NK-92 treated with Interleukin-12 subunit alpha and Interleukin-12 subunit beta, amount 100 ng/mL, for 24 hours (cell line): Measurements from ENCODE around the gene PKD1L1.
"Not testable (repeated sequence)": the region's sequence is repeated elsewhere in the genome, so short reads cannot be mapped to it uniquely, and the experiment has no call there.

Experiments used
- DNase-seq: peaks from one replicate; lab custom pipeline; 2025; lab: John Stamatoyannopoulos, UW

The PKD1L1 gene

GRCh38 chr7:47962262-47962661 is 14.0 kb upstream of the PKD1L1 start:
- DNase-seq = no peak

DNA sequence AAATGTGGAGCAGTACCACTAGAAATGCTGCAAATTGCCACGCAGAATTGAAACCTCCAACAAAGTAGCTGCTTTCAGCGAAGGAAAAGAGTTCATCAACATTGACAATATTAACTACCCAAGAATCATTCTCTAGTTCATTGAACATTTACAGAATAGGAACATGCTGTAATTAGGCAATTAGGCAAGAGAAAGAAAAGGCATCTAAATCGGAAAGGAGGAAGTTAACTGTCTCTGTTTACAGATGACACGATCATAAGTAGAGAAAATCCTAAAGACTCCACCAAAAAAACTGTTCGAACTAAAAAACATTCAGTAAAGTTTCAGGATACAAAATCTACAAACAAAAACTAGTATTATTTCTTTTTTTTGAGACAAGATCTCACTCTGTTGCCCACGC is 8.9 kb upstream of the PKD1L1 start:
- DNase-seq = no peak

GRCh38 chr7:47956220-47956619 is 8.0 kb upstream of the PKD1L1 start:
- DNase-seq = no peak

DNA sequence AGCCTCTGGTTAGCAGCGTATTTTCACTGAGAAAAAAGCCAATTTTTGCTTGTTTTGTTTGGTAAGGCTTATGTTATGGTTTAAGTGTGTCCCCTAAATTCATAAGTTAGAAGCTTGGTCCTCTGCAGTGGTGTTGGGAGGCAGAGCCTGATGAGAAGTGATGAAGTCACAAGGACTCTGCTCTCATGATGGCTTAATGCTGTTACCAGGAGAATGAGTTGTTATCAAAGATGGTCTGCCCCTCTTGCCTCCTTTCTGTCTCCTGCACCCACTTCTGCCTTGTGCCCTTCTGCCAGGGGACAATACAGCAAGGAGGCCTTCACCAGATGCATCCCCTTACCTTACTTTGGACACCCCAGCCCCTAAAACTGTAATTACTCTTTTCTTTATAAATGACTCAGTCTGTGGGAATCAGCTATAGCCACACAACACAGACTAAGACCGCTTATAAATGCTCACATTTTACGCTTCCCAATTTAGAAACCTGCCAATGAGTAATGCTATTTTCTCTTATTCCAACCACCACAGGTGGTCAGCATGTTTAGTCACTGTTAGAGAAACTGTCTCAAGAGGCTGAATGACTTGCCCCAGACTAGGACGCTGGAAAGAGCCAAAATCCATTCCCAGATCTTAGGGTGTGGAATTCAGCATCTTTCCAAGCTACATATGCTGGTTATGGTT is 6.1 kb upstream of the PKD1L1 start:
- no peak for DNase-seq

- no peak for DNase-seq
These were observed 5.6 kb upstream of the PKD1L1 start for GRCh38 chr7:47953822-47954221.

DNA sequence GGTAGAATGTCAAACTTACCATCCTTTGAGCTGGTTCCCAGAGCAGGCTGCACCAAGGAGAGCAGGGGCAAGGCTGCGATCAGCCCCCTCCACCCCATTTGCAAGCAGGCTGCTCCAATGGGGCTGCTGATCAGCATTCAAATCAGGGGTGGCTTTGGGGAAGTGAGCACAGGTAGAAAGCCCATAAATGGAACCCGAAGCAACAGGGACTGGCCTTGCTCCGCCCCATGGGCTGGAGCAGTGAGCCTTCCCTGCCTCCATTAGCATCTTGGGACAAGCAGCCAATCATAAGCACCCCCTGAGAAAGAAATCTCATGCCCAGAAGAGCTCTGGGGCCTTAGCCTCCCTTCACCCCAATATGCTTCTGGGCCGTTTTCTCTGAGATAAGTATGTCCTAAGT is 4.0 kb upstream of the PKD1L1 start:
- no peak for DNase-seq

GRCh38 chr7:47951374-47951773 is 3.1 kb upstream of the PKD1L1 start:
- DNase-seq = no peak

GRCh38 chr7:47950714-47951113 is 2.4 kb upstream of the PKD1L1 start:
- DNase-seq = no peak

DNA sequence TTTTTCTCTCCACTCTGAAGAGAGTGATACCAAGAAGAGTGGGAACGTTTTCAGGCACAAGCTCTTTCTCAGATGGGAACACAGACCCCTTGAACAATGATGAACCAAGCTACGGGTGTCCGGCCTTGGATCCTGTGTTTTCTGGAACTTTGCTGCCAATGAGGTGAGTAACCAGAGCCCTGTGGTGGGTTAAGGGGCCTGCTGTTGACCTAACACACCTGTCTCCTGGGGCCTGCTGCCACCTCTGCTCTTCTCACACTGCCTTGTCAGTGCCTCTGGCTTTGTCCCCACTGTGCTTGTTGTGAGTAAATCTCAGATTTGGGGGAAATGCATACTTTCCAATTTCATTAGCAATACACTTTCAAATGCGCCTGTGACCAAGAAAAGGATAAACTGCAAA is 1.4 kb upstream of the PKD1L1 start:
- DNase-seq = no peak

DNA sequence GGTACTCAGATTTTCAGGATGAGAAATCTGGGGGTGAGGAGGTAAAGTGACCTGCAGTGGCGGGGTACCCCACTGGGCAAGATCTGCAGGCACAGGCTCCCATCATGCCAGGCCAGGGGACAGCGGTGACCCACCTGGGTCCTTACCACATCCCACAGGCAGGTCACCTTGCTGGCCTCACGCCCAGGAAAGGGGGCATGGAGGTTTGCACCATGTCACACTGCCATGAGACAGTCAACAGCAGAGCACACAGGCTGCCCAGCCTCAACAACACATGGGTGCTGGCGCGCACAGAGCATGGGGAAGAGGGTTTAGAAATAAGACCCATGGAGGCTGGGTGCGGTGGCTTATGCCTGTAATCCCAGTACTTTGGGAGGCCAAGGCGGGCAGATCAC is 914 bp downstream of the PKD1L1 start:
- DNase-seq = no peak

DNA sequence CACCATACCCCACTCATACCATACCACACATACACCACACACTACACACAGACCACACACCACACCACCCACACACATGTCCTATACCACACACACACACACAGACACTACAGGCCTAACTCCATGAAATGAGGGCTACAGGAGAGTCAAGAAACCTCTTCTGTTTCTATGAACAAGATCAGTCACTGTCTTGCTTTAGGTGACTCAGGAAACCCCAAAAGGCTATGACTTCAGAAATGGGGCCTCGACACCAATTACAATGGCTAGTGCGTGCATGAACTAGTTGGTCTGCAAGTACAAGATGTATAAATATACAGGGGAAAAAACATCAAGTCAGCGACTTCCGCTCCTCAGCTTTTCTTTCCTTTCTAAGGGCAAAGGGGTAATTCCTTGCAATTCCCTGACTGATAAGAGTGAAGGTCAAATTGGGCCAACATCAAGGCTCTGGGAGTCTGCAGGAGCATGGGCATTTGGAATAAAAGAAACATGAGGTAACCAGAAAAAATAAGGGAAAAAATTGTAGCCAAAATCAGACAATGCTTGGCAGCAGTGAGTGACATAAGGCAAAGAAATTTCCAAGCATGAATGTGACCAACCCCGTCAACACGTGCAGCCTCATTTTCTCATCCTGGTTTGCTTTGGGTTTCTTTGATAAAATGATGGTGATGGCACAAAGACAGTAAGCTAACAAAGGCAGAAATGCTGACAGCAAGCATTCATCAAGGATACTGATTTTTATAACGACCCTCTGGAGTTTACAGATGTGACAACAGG is 1.5 kb downstream of the PKD1L1 start:
- no peak for DNase-seq

DNA sequence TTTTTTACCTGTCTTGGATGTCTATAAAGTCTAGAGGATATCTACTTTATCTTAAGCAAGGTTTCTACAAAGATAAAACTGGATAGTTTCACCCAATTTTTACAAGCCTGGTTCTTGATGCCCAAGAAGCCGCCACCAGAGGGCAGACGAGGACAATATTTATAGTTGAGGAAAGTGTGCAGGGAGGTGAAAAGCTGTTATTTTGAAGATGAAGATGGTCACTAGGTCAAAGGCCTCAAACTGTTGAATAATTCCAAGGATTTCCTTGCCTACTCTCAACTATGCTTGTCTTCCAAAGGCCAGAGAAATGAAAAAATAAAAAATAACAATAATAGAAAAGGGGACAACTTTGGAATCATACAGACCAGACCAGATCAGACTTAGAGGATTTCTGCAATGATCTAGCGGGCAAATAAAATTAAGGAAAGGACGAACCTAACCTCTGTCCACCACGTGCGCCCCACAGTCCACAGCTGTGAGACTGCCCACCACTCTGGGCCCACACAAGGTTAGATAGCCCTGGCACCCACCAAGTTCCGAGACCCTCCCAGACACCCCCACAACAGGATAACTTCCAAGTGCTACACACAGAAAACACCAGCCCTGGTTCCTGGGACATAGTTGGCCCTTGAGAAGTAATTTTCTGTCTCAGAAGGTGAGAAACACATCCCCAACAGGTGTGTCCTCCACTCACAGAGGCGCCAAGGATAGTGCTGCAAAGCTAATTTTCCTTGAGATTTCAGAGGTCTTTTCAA is 2.8 kb downstream of the PKD1L1 start:
- peak; percentile 13 for DNase-seq

GRCh38 chr7:47944536-47945260 is 3.6 kb downstream of the PKD1L1 start:
- no peak for DNase-seq

GRCh38 chr7:47943676-47944474 is 4.4 kb downstream of the PKD1L1 start:
- DNase-seq = no peak

DNA sequence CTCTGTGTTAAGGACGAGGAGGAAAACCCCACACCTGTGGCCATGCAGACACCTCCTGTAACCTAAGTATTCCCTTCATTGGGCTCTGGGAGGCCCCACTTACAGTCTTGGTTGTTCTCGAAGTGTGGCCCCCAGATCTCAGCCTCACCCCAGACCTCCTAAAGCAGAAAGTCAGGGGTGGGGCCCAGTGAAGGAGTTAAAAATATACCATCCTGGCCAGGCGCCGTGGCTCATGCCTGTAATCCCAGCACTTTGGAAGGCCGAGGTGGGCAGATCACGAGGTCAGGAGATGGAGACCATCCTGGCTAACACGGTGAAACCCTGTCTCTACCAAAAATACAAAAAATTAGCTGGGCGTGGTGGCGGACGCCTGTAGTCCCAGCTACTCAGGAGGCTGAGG is 5.6 kb downstream of the PKD1L1 start:
- DNase-seq = not testable (repeated sequence)

GRCh38 chr7:47942132-47942531 is 6.1 kb downstream of the PKD1L1 start:
- DNase-seq = no peak

GRCh38 chr7:47941136-47941844 is 7.0 kb downstream of the PKD1L1 start:
- no peak for DNase-seq

GRCh38 chr7:47940088-47941013 is 7.9 kb downstream of the PKD1L1 start:
- no peak for DNase-seq

- no peak for DNase-seq
These were observed 8.7 kb downstream of the PKD1L1 start for GRCh38 chr7:47939425-47940036.
